Measurements from ENCODE around the gene TGIF2. TPM values are rescaled to one million over a fixed set of nuclear protein-coding genes. Genes with fewer than 3 reads are reported as not detected.
"Not testable (repeated sequence)": the region's sequence is repeated elsewhere in the genome, so short reads cannot be mapped to it uniquely, and the experiment has no call there.

The TGIF2 gene
- polyA plus RNA-seq, 1 donor (not counting 4 experiments of a cell fraction or from before 2014, with no cell fraction given): 6.7 TPM

DNA sequence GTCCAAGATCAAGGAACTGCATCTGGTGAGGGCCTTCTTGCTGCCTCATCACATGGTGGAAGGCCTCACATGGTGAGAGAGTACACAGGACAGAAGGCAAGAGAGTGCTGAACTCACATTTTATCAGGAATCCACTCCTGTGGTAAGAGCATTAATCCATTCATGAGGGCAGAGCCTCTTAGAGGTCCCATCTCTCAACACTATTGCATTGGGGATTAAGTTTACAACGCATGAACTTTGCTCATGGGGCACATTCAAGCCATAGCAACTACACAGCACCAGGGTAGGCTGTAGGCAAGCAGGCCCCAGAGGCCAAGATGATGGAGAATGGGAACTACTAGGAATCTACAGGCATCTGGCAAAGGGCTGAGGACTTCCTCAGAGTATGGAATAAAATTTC lies 10.0 kb upstream of the TGIF2 start:
- DNase-seq (ENCODE audit: low read depth, low spot score) (no peak), FAIRE-seq (no peak)
- Histone ChIP-seq H4K20me1 (ENCODE audit: control insufficient read depth, extremely low read depth, insufficient read depth, low read length) (no peaks in the 10 kb centered on the region), H3K9me3 (ENCODE audit: control insufficient read depth, low read depth, low read length) (no peaks in the 10 kb centered on the region), H3K79me2 (ENCODE audit: control insufficient read depth, insufficient read depth, low read length) (no peaks in the 10 kb centered on the region), H3K27me3 (ENCODE audit: control insufficient read depth, extremely low read depth, insufficient read depth, low read length) (no peaks in the 10 kb centered on the region), H3K4me2 (ENCODE audit: control insufficient read depth, extremely low read depth, insufficient read depth, low read depth, low read length) (no peak overlapping the region), H3K27ac (ENCODE audit: control insufficient read depth, insufficient read depth, low read length) (no peak overlapping the region), H3K9ac (ENCODE audit: control insufficient read depth, extremely low read depth, insufficient read depth, low read length) (no peak overlapping the region), H3K36me3 (ENCODE audit: control insufficient read depth in 2 of 2, extremely low read depth in 1 of 2, insufficient read depth in 2 of 2, low read length in 2 of 2) (no peaks in the 10 kb centered on the region), H3K4me1 (ENCODE audit: control insufficient read depth, extremely low read depth, insufficient read depth, low read length) (no peaks in the 10 kb centered on the region), H3K9me1 (ENCODE audit: control insufficient read depth, extremely low read depth, insufficient read depth, low read length) (no peaks in the 10 kb centered on the region), H3K4me3 (ENCODE audit: control insufficient read depth in 2 of 3, extremely low read depth in 1 of 3, insufficient read depth in 2 of 3, low read depth in 1 of 3, low read length in 3 of 3) (no peak overlapping the region), H2AFZ (ENCODE audit: control insufficient read depth, low read length) (no peak overlapping the region)
- dilution Hi-C loops (cut with MboI; ENCODE audit: extremely low pct_ligation_motif_present, low sequenced_read_pairs): no loop called here
- TF ChIP-seq, protein P1, sequence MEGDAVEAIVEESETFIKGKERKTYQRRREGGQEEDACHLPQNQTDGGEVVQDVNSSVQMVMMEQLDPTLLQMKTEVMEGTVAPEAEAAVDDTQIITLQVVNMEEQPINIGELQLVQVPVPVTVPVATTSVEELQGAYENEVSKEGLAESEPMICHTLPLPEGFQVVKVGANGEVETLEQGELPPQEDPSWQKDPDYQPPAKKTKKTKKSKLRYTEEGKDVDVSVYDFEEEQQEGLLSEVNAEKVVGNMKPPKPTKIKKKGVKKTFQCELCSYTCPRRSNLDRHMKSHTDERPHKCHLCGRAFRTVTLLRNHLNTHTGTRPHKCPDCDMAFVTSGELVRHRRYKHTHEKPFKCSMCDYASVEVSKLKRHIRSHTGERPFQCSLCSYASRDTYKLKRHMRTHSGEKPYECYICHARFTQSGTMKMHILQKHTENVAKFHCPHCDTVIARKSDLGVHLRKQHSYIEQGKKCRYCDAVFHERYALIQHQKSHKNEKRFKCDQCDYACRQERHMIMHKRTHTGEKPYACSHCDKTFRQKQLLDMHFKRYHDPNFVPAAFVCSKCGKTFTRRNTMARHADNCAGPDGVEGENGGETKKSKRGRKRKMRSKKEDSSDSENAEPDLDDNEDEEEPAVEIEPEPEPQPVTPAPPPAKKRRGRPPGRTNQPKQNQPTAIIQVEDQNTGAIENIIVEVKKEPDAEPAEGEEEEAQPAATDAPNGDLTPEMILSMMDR (optimal IDR thresholded peaks at IDR 0.05 in 1 of 3, IDR thresholded peaks at IDR 0.05 in 1 of 3, conservative IDR thresholded peaks at IDR 0.05 in 1 of 3; ENCODE audit: extremely low read depth in 1 of 3, insufficient read depth in 2 of 3, low read length in 3 of 3): no peak
- no peak for TF ChIP-seq EZH2 (IDR thresholded peaks at IDR 0.05; ENCODE audit: low read length)

DNA sequence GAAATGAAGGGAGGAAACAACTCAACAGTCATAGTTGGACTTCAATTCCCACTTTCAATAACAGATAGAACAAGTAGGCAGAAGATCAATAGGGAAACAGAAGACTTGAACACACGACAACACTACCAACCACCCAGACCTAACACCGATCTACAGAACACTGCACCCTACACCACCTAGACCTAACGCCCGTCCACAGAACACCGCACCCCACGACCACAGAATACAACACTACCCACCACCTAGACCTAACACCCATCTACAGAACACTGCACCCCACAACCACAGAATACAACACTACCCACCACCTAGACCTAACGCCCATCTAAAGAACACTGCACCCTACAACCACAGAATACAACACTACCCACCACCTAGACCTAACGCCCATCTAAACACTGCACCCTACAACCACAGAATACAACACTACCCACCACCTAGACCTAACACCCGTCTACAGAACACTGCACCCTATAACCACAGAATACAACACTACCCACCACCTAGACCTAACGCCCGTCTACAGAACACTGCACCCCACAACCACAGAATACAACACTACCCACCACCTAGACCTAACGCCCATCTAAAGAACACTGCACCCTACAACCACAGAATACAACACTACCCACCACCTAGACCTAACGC lies 9.2 kb upstream of the TGIF2 start:
- DNase-seq (ENCODE audit: low read depth, low spot score); H2AFZ ChIP-seq (ENCODE audit: control insufficient read depth, low read length); H3K9me3 ChIP-seq (ENCODE audit: control insufficient read depth, low read depth, low read length); H3K9me1 ChIP-seq (ENCODE audit: control insufficient read depth, extremely low read depth, insufficient read depth, low read length); H3K9ac ChIP-seq (ENCODE audit: control insufficient read depth, extremely low read depth, insufficient read depth, low read length); H3K36me3 ChIP-seq (ENCODE audit: control insufficient read depth in 2 of 2, extremely low read depth in 1 of 2, insufficient read depth in 2 of 2, low read length in 2 of 2); dilution Hi-C loops (cut with MboI; ENCODE audit: extremely low pct_ligation_motif_present, low sequenced_read_pairs); FAIRE-seq; H3K79me2 ChIP-seq (ENCODE audit: control insufficient read depth, insufficient read depth, low read length); H3K4me1 ChIP-seq (ENCODE audit: control insufficient read depth, extremely low read depth, insufficient read depth, low read length); H3K4me3 ChIP-seq (ENCODE audit: control insufficient read depth in 2 of 3, extremely low read depth in 1 of 3, insufficient read depth in 2 of 3, low read depth in 1 of 3, low read length in 3 of 3); H3K27ac ChIP-seq (ENCODE audit: control insufficient read depth, insufficient read depth, low read length); H3K4me2 ChIP-seq (ENCODE audit: control insufficient read depth, extremely low read depth, insufficient read depth, low read depth, low read length); H3K27me3 ChIP-seq (ENCODE audit: control insufficient read depth, extremely low read depth, insufficient read depth, low read length); H4K20me1 ChIP-seq (ENCODE audit: control insufficient read depth, extremely low read depth, insufficient read depth, low read length): not testable (repeated sequence)

GRCh38 chr20:36564726-36565121 lies 8.7 kb upstream of the TGIF2 start:
- FAIRE-seq; H4K20me1 ChIP-seq (ENCODE audit: control insufficient read depth, extremely low read depth, insufficient read depth, low read length); H3K4me3 ChIP-seq (ENCODE audit: control insufficient read depth in 2 of 3, extremely low read depth in 1 of 3, insufficient read depth in 2 of 3, low read depth in 1 of 3, low read length in 3 of 3); DNase-seq (ENCODE audit: low read depth, low spot score); H3K27ac ChIP-seq (ENCODE audit: control insufficient read depth, insufficient read depth, low read length); H2AFZ ChIP-seq (ENCODE audit: control insufficient read depth, low read length); H3K4me2 ChIP-seq (ENCODE audit: control insufficient read depth, extremely low read depth, insufficient read depth, low read depth, low read length); H3K27me3 ChIP-seq (ENCODE audit: control insufficient read depth, extremely low read depth, insufficient read depth, low read length); H3K9ac ChIP-seq (ENCODE audit: control insufficient read depth, extremely low read depth, insufficient read depth, low read length); H3K79me2 ChIP-seq (ENCODE audit: control insufficient read depth, insufficient read depth, low read length); H3K36me3 ChIP-seq (ENCODE audit: control insufficient read depth in 2 of 2, extremely low read depth in 1 of 2, insufficient read depth in 2 of 2, low read length in 2 of 2); H3K9me3 ChIP-seq (ENCODE audit: control insufficient read depth, low read depth, low read length); H3K4me1 ChIP-seq (ENCODE audit: control insufficient read depth, extremely low read depth, insufficient read depth, low read length); dilution Hi-C loops (cut with MboI; ENCODE audit: extremely low pct_ligation_motif_present, low sequenced_read_pairs); H3K9me1 ChIP-seq (ENCODE audit: control insufficient read depth, extremely low read depth, insufficient read depth, low read length): not testable (repeated sequence)

Data from keratinocyte (primary cell).